ENCODE measurements around the gene RAB17. TPM values are rescaled to one million over a fixed set of nuclear protein-coding genes. Genes with fewer than 3 reads are reported as not detected.

Gene RAB17
- total and polyA plus RNA-seq, 8 donors = 19.2 to 130 (median 30.7) TPM

GRCh38 chr2:237567276-237568029 is 23.1 kb downstream of the RAB17 start:
- peak in 1 of 6 donors; percentile 34 for DNase-seq
- no peaks in the 10 kb centered on the region for H3K36me3 ChIP-seq
- TF ChIP-seq CTCF (IDR thresholded peaks at IDR 0.05) = no peak
- H3K27me3 ChIP-seq = no peaks in the 10 kb centered on the region
- no peaks in the 10 kb centered on the region for H3K9me3 ChIP-seq
- H3K27ac ChIP-seq = no peak overlapping the region
- H3K4me1 ChIP-seq = peaks cover 0 to 5% (median 4%) of the 10 kb centered on the region in 3 donors
- intact Hi-C loops (cut with DNase I) = loop anchor here in 1 of 3 donors (5.0 kb wide), 1 partner anchor 50 kb away; no protein-coding TSS in a partner anchor
- no peak overlapping the region for H3K4me3 ChIP-seq
- FAIRE-seq = no peak
- no peak for ATAC-seq
- 59 to 70% methylated on average over 15 to 16 of the region's 16 CpGs for WGBS, 2 donors

GRCh38 chr2:237566401-237567235 is 23.9 kb downstream of the RAB17 start, which contains the start of gene PRLH:
Gene PRLH, plus strand, starts transcription at chr2:237566574. Its CDS starts 0 bp downstream, at chr2:237566574.
- TF ChIP-seq CTCF (IDR thresholded peaks at IDR 0.05) = no peak

GRCh38 chr2:237565974-237566373 is 24.6 kb downstream of the RAB17 start:
- H3K27me3 ChIP-seq = no peaks in the 10 kb centered on the region
- WGBS, 2 donors = 75 to 87% methylated on average over 1 of the region's 1 CpG

More at GRCh38 chr2:237566401-237567235, 23.9 kb downstream of the RAB17 start, which contains the start of gene PRLH:
- H3K4me1 ChIP-seq = no peaks in the 10 kb centered on the region
- ATAC-seq (no peak), DNase-seq (peak in 1 of 6 donors; percentile 49), FAIRE-seq (no peak)
- no peaks in the 10 kb centered on the region for H3K9me3 ChIP-seq
- H3K36me3 ChIP-seq = no peaks in the 10 kb centered on the region
- H3K27me3 ChIP-seq = no peaks in the 10 kb centered on the region
- no peak within 1 kb of the TSS for H3K27ac ChIP-seq
- WGBS, 2 donors = 70 to 73% methylated on average over 30 to 32 of the region's 32 CpGs
- H3K4me3 ChIP-seq = no peak within 1 kb of the TSS
- intact Hi-C loops (cut with DNase I) = loop anchor here in 1 of 3 donors (5.0 kb wide), 1 partner anchor 49 kb away; no protein-coding TSS in a partner anchor

GRCh38 chr2:237564526-237565131 is 25.9 kb downstream of the RAB17 start:
- peak in 1 of 6 donors; percentile 41 for DNase-seq
- no peak for ATAC-seq
- no peaks in the 10 kb centered on the region for H3K27me3 ChIP-seq
- no peaks in the 10 kb centered on the region for H3K4me1 ChIP-seq
- H3K27ac ChIP-seq = no peak overlapping the region
- no peak for TF ChIP-seq CTCF (IDR thresholded peaks at IDR 0.05)
- H3K36me3 ChIP-seq = no peaks in the 10 kb centered on the region
- intact Hi-C loops (cut with DNase I) = loop anchor here in 1 of 3 donors (5.0 kb wide), 1 partner anchor 47 kb away; no protein-coding TSS in a partner anchor
- no peak overlapping the region for H3K4me3 ChIP-seq
- 67 to 81% methylated on average over 14 of the region's 14 CpGs for WGBS, 2 donors
- FAIRE-seq = no peak
- no peaks in the 10 kb centered on the region for H3K9me3 ChIP-seq

More at GRCh38 chr2:237565974-237566373, 24.6 kb downstream of the RAB17 start:
- Histone ChIP-seq H3K4me3 (no peak overlapping the region), H3K36me3 (no peaks in the 10 kb centered on the region), H3K9me3 (no peaks in the 10 kb centered on the region), H3K27ac (no peak overlapping the region), H3K4me1 (no peaks in the 10 kb centered on the region)
- intact Hi-C loops (cut with DNase I) = loop anchor here in 1 of 3 donors (5.0 kb wide), 1 partner anchor 49 kb away; no protein-coding TSS in a partner anchor
- TF ChIP-seq CTCF (IDR thresholded peaks at IDR 0.05) = no peak
- no peak for ATAC-seq
- DNase-seq = no peak
- no peak for FAIRE-seq

Measured in pancreas (tissue), 10 donors.